ENCODE data around the gene TOP3B. TPM values are rescaled to one million over a fixed set of nuclear protein-coding genes. Genes with fewer than 3 reads are reported as not detected.
A peak's percentile ranks its signal among the peaks of the same experiment; 100 is the strongest.

TOP3B gene
- total RNA-seq, 1 experiment from 2014 or later = 68.6 TPM

DNA sequence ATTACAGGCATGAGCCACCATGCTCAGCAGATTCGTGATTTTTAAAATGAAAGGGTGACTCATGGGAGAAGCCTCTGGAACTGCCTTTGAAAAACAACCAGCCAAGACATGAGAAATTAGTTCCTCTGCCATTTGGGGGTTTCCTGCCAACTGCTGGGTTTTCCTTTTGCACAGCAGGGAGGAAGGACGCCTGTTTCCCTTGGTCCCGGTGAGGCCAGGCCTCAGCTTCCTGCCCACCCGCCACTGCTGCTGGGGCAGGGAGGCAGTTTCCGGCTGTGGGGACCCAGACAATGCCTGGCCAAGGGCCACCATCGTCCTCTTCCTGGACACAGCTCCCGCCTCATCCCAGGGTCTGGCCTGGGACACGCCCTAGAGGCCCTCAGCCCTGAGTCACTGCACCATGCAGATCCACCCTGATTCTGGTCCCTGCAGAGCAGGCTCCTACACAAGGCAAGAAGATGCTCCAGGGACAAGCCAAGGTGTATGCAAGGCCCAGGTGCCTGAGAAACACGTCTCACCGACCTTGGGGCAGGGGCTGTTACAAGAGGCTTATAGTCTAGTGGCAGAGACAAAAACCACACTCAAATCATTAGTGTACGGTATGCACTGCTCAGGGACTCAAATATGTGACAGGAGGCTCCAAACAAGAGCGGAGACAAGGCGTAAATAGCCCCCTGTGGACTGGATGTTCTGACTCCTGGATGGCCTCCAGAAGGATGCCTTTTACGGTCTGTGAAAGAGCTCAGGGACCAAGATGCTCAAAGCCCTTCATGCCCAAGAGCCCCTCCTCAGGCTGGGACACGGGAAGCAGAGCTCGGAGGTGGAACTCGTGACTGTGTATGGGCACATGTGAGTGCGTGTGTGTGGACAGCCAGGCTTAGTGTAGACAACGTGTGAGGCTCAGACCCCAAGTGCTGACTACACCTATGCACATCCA is 39.9 kb downstream of the TOP3B start:
- CTCF ChIA-PET = interaction anchor here (0.6 to 1.1 kb wide), 4 partner anchors 10 to 971 kb away, joined by 3 to 6 read pairs (median 3); partner anchors contain the start of gene PPM1F
- TF ChIP-seq ETV6 (CRISPR knock-in tag; IDR thresholded peaks at IDR 0.05) = peak; percentile 55; the same call in 1 of the 2 replicates
- no peak for TF ChIP-seq TEAD4 (CRISPR knock-in tag; IDR thresholded peaks at IDR 0.05)
- POLR2A ChIA-PET = interaction anchor here (0.6 kb wide), 1 partner anchor 202 kb away, joined by 3 read pairs; no protein-coding TSS in a partner anchor
- ATAC-seq (no peak), DNase-seq (ENCODE audit: low spot score) (no peak)
- Mint-ChIP-seq H3K4me3 (no peak overlapping the region), H3K4me1 (peaks cover 16% of the 10 kb centered on the region), H3K9me3 (no peaks in the 10 kb centered on the region), H3K36me3 (peaks cover 6% of the 10 kb centered on the region), H3K27ac (peak overlapping the region; percentile 54), H3K27me3 (ENCODE audit: low read depth) (no peaks in the 10 kb centered on the region)

DNA sequence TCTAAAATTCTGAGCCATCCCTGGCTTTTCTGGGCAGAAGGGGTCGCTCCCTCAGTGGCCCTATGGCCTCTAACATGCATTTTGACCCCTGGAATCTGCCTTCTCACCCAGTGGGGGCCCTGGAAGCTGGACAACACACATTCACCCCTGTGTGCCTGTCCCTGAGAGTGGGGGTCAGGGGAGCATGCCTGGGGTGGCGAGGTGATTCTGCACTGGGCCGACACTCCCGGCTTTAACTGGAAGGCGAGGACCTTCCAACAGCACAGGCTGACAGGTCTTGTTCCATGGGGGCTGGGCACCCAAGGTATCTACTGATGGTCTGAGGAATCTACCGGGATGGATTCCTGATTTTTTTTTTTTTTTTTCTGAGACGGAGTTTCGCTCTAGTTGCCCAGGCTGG is 40.7 kb downstream of the TOP3B start:
- ChIA-PET POLR2A (no interaction called here), CTCF (interaction anchor here (0.6 to 0.8 kb wide), 2 partner anchors 10 to 206 kb away, joined by 3 read pairs; partner anchors contain the start of gene PPM1F)
- TF ChIP-seq FOXP1 (CRISPR knock-in tag; IDR thresholded peaks at IDR 0.05; ENCODE audit: borderline replicate concordance) (no peak), SMAD3 (CRISPR knock-in tag; IDR thresholded peaks at IDR 0.05; ENCODE audit: borderline replicate concordance) (no peak), TEAD4 (CRISPR knock-in tag; IDR thresholded peaks at IDR 0.05) (no peak), ATF1 (CRISPR knock-in tag; IDR thresholded peaks at IDR 0.05) (no peak), TP53 (CRISPR knock-in tag; IDR thresholded peaks at IDR 0.05) (no peak), ZNF138 (CRISPR knock-in tag; conservative IDR thresholded peaks at IDR 0.05) (no peak)
- TF ChIP-seq, protein P1, sequence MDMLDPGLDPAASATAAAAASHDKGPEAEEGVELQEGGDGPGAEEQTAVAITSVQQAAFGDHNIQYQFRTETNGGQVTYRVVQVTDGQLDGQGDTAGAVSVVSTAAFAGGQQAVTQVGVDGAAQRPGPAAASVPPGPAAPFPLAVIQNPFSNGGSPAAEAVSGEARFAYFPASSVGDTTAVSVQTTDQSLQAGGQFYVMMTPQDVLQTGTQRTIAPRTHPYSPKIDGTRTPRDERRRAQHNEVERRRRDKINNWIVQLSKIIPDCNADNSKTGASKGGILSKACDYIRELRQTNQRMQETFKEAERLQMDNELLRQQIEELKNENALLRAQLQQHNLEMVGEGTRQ (CRISPR knock-in tag; IDR thresholded peaks at IDR 0.05) = no peak
- TF ChIP-seq, protein P2, sequence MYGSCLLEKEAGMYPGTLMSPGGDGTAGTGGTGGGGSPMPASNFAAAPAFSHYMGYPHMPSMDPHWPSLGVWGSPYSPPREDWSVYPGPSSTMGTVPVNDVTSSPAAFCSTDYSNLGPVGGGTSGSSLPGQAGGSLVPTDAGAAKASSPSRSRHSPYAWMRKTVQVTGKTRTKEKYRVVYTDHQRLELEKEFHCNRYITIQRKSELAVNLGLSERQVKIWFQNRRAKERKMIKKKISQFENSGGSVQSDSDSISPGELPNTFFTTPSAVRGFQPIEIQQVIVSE (CRISPR knock-in tag; IDR thresholded peaks at IDR 0.05; ENCODE audit: borderline replicate concordance) = no peak
- TF ChIP-seq, protein P3, sequence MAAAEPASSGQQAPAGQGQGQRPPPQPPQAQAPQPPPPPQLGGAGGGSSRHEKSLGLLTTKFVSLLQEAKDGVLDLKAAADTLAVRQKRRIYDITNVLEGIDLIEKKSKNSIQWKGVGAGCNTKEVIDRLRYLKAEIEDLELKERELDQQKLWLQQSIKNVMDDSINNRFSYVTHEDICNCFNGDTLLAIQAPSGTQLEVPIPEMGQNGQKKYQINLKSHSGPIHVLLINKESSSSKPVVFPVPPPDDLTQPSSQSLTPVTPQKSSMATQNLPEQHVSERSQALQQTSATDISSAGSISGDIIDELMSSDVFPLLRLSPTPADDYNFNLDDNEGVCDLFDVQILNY (CRISPR knock-in tag; IDR thresholded peaks at IDR 0.05) = no peak
- TF ChIP-seq, protein P4, sequence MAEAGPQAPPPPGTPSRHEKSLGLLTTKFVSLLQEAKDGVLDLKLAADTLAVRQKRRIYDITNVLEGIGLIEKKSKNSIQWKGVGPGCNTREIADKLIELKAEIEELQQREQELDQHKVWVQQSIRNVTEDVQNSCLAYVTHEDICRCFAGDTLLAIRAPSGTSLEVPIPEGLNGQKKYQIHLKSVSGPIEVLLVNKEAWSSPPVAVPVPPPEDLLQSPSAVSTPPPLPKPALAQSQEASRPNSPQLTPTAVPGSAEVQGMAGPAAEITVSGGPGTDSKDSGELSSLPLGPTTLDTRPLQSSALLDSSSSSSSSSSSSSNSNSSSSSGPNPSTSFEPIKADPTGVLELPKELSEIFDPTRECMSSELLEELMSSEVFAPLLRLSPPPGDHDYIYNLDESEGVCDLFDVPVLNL (CRISPR knock-in tag; IDR thresholded peaks at IDR 0.05; ENCODE audit: borderline replicate concordance, low read depth) = no peak
- TF ChIP-seq, protein P5, sequence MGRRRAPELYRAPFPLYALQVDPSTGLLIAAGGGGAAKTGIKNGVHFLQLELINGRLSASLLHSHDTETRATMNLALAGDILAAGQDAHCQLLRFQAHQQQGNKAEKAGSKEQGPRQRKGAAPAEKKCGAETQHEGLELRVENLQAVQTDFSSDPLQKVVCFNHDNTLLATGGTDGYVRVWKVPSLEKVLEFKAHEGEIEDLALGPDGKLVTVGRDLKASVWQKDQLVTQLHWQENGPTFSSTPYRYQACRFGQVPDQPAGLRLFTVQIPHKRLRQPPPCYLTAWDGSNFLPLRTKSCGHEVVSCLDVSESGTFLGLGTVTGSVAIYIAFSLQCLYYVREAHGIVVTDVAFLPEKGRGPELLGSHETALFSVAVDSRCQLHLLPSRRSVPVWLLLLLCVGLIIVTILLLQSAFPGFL (CRISPR knock-in tag; IDR thresholded peaks at IDR 0.05; ENCODE audit: borderline replicate concordance) = no peak
- Mint-ChIP-seq H3K27ac (no peak overlapping the region), H3K4me3 (no peak overlapping the region), H3K36me3 (peaks cover 6% of the 10 kb centered on the region), H3K4me1 (peaks cover 13% of the 10 kb centered on the region), H3K9me3 (no peaks in the 10 kb centered on the region), H3K27me3 (ENCODE audit: low read depth) (no peaks in the 10 kb centered on the region)
- DNase-seq (ENCODE audit: low spot score) (no peak), ATAC-seq (no peak)

DNA sequence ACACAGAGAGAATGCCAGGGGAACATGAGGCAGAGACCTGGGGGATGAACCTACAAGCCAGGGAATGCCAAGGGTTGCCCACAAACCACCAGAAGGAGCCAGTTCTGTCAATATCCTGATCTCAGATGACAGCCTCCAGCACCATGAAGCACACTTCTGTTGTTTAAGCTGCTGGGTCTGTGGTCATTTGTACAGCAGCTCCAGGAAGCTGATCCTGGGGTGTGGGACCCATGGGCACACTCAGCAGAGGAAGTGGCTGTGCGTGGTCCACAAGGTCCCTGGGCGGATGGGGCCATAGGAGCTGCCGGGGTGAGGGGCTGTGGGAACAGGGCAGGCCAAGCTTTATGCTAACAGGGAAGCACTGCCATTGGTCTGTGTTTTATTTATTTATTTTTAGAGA is 42.1 kb downstream of the TOP3B start:
- no peaks in the 10 kb centered on the region for H3K9me3 Mint-ChIP-seq
- peaks cover 11% of the 10 kb centered on the region for H3K36me3 Mint-ChIP-seq
- H3K4me1 Mint-ChIP-seq = peaks cover 8% of the 10 kb centered on the region
- no peak overlapping the region for H3K4me3 Mint-ChIP-seq
- H3K27me3 Mint-ChIP-seq (ENCODE audit: low read depth) = no peaks in the 10 kb centered on the region
- no peak overlapping the region for H3K27ac Mint-ChIP-seq
- no peak for DNase-seq (ENCODE audit: low spot score)
- CTCF ChIA-PET = interaction anchor here (0.8 to 4.5 kb wide), 2 partner anchors 10 to 214 kb away, joined by 3 to 121 read pairs; partner anchors contain the start of gene PPM1F
- no peak for ATAC-seq
- POLR2A ChIA-PET = no interaction called here
- no peak for TF ChIP-seq ELF4 (CRISPR knock-in tag; IDR thresholded peaks at IDR 0.05; ENCODE audit: low read depth)
- TF ChIP-seq RORB (CRISPR knock-in tag; IDR thresholded peaks at IDR 0.05) = no peak
- no peak for TF ChIP-seq ZNF232 (CRISPR knock-in tag; IDR thresholded peaks at IDR 0.05)
- TF ChIP-seq, protein P6, sequence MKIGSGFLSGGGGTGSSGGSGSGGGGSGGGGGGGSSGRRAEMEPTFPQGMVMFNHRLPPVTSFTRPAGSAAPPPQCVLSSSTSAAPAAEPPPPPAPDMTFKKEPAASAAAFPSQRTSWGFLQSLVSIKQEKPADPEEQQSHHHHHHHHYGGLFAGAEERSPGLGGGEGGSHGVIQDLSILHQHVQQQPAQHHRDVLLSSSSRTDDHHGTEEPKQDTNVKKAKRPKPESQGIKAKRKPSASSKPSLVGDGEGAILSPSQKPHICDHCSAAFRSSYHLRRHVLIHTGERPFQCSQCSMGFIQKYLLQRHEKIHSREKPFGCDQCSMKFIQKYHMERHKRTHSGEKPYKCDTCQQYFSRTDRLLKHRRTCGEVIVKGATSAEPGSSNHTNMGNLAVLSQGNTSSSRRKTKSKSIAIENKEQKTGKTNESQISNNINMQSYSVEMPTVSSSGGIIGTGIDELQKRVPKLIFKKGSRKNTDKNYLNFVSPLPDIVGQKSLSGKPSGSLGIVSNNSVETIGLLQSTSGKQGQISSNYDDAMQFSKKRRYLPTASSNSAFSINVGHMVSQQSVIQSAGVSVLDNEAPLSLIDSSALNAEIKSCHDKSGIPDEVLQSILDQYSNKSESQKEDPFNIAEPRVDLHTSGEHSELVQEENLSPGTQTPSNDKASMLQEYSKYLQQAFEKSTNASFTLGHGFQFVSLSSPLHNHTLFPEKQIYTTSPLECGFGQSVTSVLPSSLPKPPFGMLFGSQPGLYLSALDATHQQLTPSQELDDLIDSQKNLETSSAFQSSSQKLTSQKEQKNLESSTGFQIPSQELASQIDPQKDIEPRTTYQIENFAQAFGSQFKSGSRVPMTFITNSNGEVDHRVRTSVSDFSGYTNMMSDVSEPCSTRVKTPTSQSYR (CRISPR knock-in tag; IDR thresholded peaks at IDR 0.05) = no peak
- no peak for TF ChIP-seq RELA (CRISPR knock-in tag; IDR thresholded peaks at IDR 0.05; ENCODE audit: borderline replicate concordance)
- TF ChIP-seq, protein P7, sequence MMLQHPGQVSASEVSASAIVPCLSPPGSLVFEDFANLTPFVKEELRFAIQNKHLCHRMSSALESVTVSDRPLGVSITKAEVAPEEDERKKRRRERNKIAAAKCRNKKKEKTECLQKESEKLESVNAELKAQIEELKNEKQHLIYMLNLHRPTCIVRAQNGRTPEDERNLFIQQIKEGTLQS (CRISPR knock-in tag; conservative IDR thresholded peaks at IDR 0.05) = no peak
- no peak for TF ChIP-seq SP1 (CRISPR knock-in tag; conservative IDR thresholded peaks at IDR 0.05)
- TF ChIP-seq, protein P8, sequence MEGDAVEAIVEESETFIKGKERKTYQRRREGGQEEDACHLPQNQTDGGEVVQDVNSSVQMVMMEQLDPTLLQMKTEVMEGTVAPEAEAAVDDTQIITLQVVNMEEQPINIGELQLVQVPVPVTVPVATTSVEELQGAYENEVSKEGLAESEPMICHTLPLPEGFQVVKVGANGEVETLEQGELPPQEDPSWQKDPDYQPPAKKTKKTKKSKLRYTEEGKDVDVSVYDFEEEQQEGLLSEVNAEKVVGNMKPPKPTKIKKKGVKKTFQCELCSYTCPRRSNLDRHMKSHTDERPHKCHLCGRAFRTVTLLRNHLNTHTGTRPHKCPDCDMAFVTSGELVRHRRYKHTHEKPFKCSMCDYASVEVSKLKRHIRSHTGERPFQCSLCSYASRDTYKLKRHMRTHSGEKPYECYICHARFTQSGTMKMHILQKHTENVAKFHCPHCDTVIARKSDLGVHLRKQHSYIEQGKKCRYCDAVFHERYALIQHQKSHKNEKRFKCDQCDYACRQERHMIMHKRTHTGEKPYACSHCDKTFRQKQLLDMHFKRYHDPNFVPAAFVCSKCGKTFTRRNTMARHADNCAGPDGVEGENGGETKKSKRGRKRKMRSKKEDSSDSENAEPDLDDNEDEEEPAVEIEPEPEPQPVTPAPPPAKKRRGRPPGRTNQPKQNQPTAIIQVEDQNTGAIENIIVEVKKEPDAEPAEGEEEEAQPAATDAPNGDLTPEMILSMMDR (IDR thresholded peaks at IDR 0.05) = no peak
